ENCODE measurements around the gene TLR10.

DNA sequence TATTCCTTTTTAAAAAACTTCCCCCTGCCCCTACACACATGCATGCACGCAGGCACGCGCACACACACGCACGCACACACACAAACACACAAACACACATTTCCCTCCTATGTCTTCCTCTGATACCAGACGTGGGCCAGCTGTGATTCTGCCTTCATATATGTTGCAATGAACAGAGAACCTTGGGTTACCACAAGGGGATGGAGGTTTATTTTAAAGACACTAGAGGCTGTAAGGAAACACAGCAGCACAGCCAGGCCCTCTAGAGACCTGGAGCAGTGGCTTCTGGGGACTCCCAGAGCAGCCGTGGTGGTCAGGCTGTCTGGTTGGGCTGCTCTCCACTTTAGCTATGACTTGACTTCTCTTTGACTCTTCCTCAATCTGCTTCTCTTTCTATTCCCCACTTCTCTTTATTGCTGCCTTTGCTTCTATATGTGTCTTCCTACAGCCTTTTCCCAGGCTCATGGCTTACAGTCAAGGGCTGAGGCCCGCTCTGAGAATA lies 3.2 kb upstream of the TLR10 start:
- TF ChIP-seq, protein P1, sequence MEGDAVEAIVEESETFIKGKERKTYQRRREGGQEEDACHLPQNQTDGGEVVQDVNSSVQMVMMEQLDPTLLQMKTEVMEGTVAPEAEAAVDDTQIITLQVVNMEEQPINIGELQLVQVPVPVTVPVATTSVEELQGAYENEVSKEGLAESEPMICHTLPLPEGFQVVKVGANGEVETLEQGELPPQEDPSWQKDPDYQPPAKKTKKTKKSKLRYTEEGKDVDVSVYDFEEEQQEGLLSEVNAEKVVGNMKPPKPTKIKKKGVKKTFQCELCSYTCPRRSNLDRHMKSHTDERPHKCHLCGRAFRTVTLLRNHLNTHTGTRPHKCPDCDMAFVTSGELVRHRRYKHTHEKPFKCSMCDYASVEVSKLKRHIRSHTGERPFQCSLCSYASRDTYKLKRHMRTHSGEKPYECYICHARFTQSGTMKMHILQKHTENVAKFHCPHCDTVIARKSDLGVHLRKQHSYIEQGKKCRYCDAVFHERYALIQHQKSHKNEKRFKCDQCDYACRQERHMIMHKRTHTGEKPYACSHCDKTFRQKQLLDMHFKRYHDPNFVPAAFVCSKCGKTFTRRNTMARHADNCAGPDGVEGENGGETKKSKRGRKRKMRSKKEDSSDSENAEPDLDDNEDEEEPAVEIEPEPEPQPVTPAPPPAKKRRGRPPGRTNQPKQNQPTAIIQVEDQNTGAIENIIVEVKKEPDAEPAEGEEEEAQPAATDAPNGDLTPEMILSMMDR (IDR thresholded peaks at IDR 0.05; ENCODE audit: borderline replicate concordance, extremely low read depth, low read length, poor library complexity, severe bottlenecking): no peak
- no peak for TF ChIP-seq EZH2 (IDR thresholded peaks at IDR 0.05; ENCODE audit: borderline replicate concordance, low read depth, low read length, severe bottlenecking)
